Colonic mucosa (tissue), 4 donors: ENCODE data around the gene ABCC10. TPM values are rescaled to one million over a fixed set of nuclear protein-coding genes. Genes with fewer than 3 reads are reported as not detected.
"Not testable (repeated sequence)": the region's sequence is repeated elsewhere in the genome, so short reads cannot be mapped to it uniquely, and the experiment has no call there.

Experiments used
- DNase-seq: peaks from one replicate; pipeline ENCODE4 v3.0.0-alpha.2; 2020
- H3K27ac ChIP-seq: fragments of 200-600 bp; one replicate; pipeline ENCODE4 v1.8.0; 2021
- H3K27me3 ChIP-seq: fragments of 200-600 bp; one replicate; pipeline ENCODE4 v1.8.0; 2021
- H3K36me3 ChIP-seq: fragments of 200-600 bp; one replicate; pipeline ENCODE4 v1.8.0; 2021
- H3K4me1 ChIP-seq: fragments of 200-600 bp; one replicate; pipeline ENCODE4 v1.8.0; 2021; ENCODE audit warnings: mild to moderate bottlenecking
- H3K4me3 ChIP-seq: fragments of 200-600 bp; one replicate; pipeline ENCODE4 v1.8.0; 2021
- H3K9ac ChIP-seq, 2 donors: one replicate each; pipeline ENCODE4 v1.7.0; 2013; ENCODE audit warnings: control low read depth in 2 of 2, low read depth in 2 of 2, low read length in 2 of 2
- H3K9me3 ChIP-seq: fragments of 200-600 bp; one replicate; pipeline ENCODE4 v1.8.0; 2021
- intact Hi-C: fragments of 100-400 bp; cut with DNase I; formaldehyde crosslinking; loops from one replicate; pipeline ENCODE4 v1.14.1; 2022
- total RNA-seq, 2 donors: library from RNA; stranded (reverse); fragmentation: NEBNext Ultra II Directional in 1 of 2; extraction: Animal tissue kit (Norgen Biotek cat#: 25700) in 1 of 2; gene quantifications; one replicate each; pipeline ENCODE4 v1.2.1, GENCODE V29; 2021
- TF ChIP-seq, protein P1 (sequence below): fragments of 200-600 bp; IDR thresholded peaks from one replicate; pipeline ENCODE4 v1.8.0; 2022; ENCODE audit warnings: antibody characterized with exemption, mild to moderate bottlenecking
- donor health status: healthy.
- donor health status: DM: no; HTN: no; CAD: no.
- donor health status: DM: no; HTN: no; CAD: no.

Gene ABCC10
- total RNA-seq, 2 donors from 2014 or later: 22.9 to 33.9 TPM

GRCh38 chr6:43459535-43459934, 32.2 kb downstream of the ABCC10 start:
- no peaks in the 10 kb centered on the region for H3K9me3 ChIP-seq
- H3K36me3 ChIP-seq: no peaks in the 10 kb centered on the region
- no peak overlapping the region for H3K9ac ChIP-seq
- no peak overlapping the region for H3K27ac ChIP-seq
- TF ChIP-seq, protein P1, sequence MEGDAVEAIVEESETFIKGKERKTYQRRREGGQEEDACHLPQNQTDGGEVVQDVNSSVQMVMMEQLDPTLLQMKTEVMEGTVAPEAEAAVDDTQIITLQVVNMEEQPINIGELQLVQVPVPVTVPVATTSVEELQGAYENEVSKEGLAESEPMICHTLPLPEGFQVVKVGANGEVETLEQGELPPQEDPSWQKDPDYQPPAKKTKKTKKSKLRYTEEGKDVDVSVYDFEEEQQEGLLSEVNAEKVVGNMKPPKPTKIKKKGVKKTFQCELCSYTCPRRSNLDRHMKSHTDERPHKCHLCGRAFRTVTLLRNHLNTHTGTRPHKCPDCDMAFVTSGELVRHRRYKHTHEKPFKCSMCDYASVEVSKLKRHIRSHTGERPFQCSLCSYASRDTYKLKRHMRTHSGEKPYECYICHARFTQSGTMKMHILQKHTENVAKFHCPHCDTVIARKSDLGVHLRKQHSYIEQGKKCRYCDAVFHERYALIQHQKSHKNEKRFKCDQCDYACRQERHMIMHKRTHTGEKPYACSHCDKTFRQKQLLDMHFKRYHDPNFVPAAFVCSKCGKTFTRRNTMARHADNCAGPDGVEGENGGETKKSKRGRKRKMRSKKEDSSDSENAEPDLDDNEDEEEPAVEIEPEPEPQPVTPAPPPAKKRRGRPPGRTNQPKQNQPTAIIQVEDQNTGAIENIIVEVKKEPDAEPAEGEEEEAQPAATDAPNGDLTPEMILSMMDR: no peak
- intact Hi-C loops: no loop called here
- peaks cover 5% of the 10 kb centered on the region for H3K4me1 ChIP-seq
- no peak overlapping the region for H3K4me3 ChIP-seq
- H3K27me3 ChIP-seq: peaks cover 13% of the 10 kb centered on the region
- no peak for DNase-seq

GRCh38 chr6:43460032-43460431, 32.7 kb downstream of the ABCC10 start:
- Histone ChIP-seq H3K9ac (no peak overlapping the region), H3K4me1 (peaks cover 5% of the 10 kb centered on the region), H3K9me3 (no peaks in the 10 kb centered on the region), H3K4me3 (no peak overlapping the region), H3K27ac (no peak overlapping the region), H3K36me3 (no peaks in the 10 kb centered on the region), H3K27me3 (peaks cover 11% of the 10 kb centered on the region)
- intact Hi-C loops: no loop called here
- TF ChIP-seq, protein P1: no peak
- no peak for DNase-seq

DNA sequence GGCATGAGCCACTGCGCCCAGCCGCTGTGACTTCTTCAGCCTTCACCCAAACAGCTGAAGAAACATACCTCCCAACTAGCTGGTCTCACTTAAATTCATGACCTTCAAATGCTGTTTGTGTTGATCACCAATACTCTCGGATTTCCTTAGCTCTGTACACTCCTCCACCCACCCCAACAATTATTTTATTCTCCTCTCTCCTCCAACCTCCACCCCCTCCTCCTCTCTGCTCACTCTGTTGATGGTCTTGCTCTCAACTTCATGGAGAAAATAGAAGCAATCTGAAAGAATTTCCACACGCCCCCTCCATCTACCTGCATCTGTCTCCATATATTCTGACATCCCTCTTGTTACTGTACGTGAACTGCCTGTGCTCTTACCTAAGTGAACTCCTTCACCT, 34.6 kb downstream of the ABCC10 start:
- H3K9ac ChIP-seq: no peak overlapping the region
- no peaks in the 10 kb centered on the region for H3K36me3 ChIP-seq
- no peak overlapping the region for H3K4me3 ChIP-seq

GRCh38 chr6:43464337-43464736, 37.0 kb downstream of the ABCC10 start:
- H3K36me3 ChIP-seq: no peaks in the 10 kb centered on the region
- no peak for DNase-seq
- intact Hi-C loops: no loop called here
- H3K4me1 ChIP-seq: no peaks in the 10 kb centered on the region
- TF ChIP-seq, protein P1: no peak
- H3K27ac ChIP-seq: no peak overlapping the region
- no peaks in the 10 kb centered on the region for H3K9me3 ChIP-seq
- H3K27me3 ChIP-seq: no peaks in the 10 kb centered on the region
- no peak overlapping the region for H3K9ac ChIP-seq
- no peak overlapping the region for H3K4me3 ChIP-seq

More for the DNA sequence above, 34.6 kb downstream of the ABCC10 start:
- no peak overlapping the region for H3K27ac ChIP-seq
- TF ChIP-seq, protein P1: no peak
- H3K27me3 ChIP-seq: no peaks in the 10 kb centered on the region
- H3K9me3 ChIP-seq: no peaks in the 10 kb centered on the region
- intact Hi-C loops: no loop called here
- no peaks in the 10 kb centered on the region for H3K4me1 ChIP-seq
- no peak for DNase-seq

DNA sequence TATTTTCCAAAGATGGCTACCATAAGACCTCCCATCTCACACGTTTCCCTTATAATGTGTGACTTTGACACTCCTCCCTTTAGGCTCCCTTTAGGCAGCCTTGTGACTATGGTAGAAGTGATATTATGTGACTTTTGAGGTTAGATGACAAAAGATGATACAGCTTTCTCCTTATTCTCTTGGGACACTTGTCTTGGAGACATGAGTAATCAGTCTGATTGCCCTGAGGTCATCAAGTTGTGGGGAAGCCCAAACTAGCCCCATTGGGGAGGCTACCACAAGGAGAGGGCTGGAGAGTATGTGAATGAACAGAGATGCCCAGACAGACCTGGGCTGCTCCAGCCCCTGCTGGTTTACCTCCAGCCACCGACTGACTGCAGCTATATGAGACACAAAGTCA, 38.6 kb downstream of the ABCC10 start:
- H3K9ac ChIP-seq: no peak overlapping the region
- H3K36me3 ChIP-seq: no peaks in the 10 kb centered on the region
- H3K27me3 ChIP-seq: no peaks in the 10 kb centered on the region
- DNase-seq: no peak
- no peaks in the 10 kb centered on the region for H3K9me3 ChIP-seq
- intact Hi-C loops: no loop called here
- H3K27ac ChIP-seq: no peak overlapping the region
- TF ChIP-seq, protein P1: no peak
- H3K4me3 ChIP-seq: no peak overlapping the region
- H3K4me1 ChIP-seq: no peaks in the 10 kb centered on the region

DNA sequence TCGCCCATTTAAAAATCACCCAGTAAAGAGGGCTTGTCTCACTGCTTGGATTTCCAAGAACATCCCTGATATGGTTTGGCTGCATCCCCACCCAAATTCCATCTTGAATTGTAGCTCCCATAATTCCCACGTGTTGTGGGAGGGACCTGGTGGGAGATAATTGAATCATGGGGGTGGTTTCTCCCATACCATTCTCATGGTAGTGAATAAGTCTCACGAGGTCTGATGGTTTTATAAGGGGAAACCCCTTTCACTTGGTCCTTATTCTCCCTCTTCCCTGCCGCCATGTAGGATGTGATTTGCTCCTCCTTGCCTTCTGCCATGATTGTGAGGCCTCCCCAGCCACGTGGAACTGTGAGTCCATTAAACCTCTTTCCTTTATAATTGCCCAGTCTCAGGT, 39.9 kb downstream of the ABCC10 start:
- not testable (repeated sequence) for H3K27me3 ChIP-seq, DNase-seq

More for the DNA sequence above, 39.9 kb downstream of the ABCC10 start:
- H3K4me1 ChIP-seq, H3K4me3 ChIP-seq, H3K9ac ChIP-seq, H3K9me3 ChIP-seq, intact Hi-C loops, H3K36me3 ChIP-seq, H3K27ac ChIP-seq: not testable (repeated sequence)
